NCI-H526 (cell line): ENCODE data around the gene MT1A.

Experiments used
- DNase-seq, 2 experiments: peaks; one replicate each; lab custom pipeline; 2025; lab: John Stamatoyannopoulos, UW

MT1A gene

GRCh38 chr16:56631197-56631596 is 7.3 kb upstream of the MT1A start:
- DNase-seq = no peak

- DNase-seq = no peak
Measured at GRCh38 chr16:56631832-56632155, 6.7 kb upstream of the MT1A start.

GRCh38 chr16:56632156-56632847 is 6.2 kb upstream of the MT1A start, which contains the start of gene MT1M:
Gene MT1M, plus strand, starts transcription at chr16:56632659. Its CDS starts 73 bp downstream, at chr16:56632732.
- peak in 1 of 2 experiments; percentile 45 for DNase-seq

GRCh38 chr16:56632848-56633365 is 5.6 kb upstream of the MT1A start:
- no peak for DNase-seq

GRCh38 chr16:56633535-56633934 is 4.9 kb upstream of the MT1A start:
- no peak for DNase-seq

- DNase-seq = no peak
Measured at GRCh38 chr16:56634715-56635440, 3.6 kb upstream of the MT1A start.

- DNase-seq = no peak
Measured at GRCh38 chr16:56635441-56635967, 3.0 kb upstream of the MT1A start.

- DNase-seq = no peak
Measured at GRCh38 chr16:56636616-56637413, 1.7 kb upstream of the MT1A start.

- DNase-seq = no peak
Measured at GRCh38 chr16:56639045-56639444, 579 bp downstream of the MT1A start.

GRCh38 chr16:56640076-56640475 is 1.6 kb downstream of the MT1A start:
- DNase-seq = no peak

GRCh38 chr16:56641166-56641565 is 2.7 kb downstream of the MT1A start:
- DNase-seq = no peak

GRCh38 chr16:56643080-56643778 is 4.8 kb downstream of the MT1A start:
- DNase-seq = no peak

GRCh38 chr16:56643833-56644232 is 5.4 kb downstream of the MT1A start:
- DNase-seq = no peak

GRCh38 chr16:56645311-56645710 is 6.8 kb downstream of the MT1A start:
- DNase-seq = no peak

GRCh38 chr16:56645838-56646237 is 7.4 kb downstream of the MT1A start:
- DNase-seq = no peak

- no peak for DNase-seq
Measured at GRCh38 chr16:56647641-56648431, 9.4 kb downstream of the MT1A start.

GRCh38 chr16:56649271-56649670 is 10.8 kb downstream of the MT1A start:
- no peak for DNase-seq

GRCh38 chr16:56649820-56650219 is 11.4 kb downstream of the MT1A start:
- DNase-seq = no peak

- DNase-seq = no peak
Measured at GRCh38 chr16:56651586-56651985, 13.1 kb downstream of the MT1A start, which contains the start of gene MT1B. Gene MT1B, plus strand, starts transcription at chr16:56651886. Its CDS starts 68 bp downstream, at chr16:56651954.

GRCh38 chr16:56652600-56652999 is 14.1 kb downstream of the MT1A start:
- DNase-seq = no peak

GRCh38 chr16:56653218-56653617 is 14.8 kb downstream of the MT1A start:
- DNase-seq = no peak
